IMR-90 (cell line): ENCODE measurements around the gene RNF213. TPM values are rescaled to one million over a fixed set of nuclear protein-coding genes. Genes with fewer than 3 reads are reported as not detected.

Experiments used
- ATAC-seq: fragments of 200-7000 bp; cut with Tn5 transposase; 2 replicates; pipeline ENCODE4 v1.9.1; 2020; ENCODE audit warnings: low read depth, mild to moderate bottlenecking, moderate library complexity
- BruUV-seq: library from RNA; stranded (reverse); fragments of 400-500 nt; replicated peaks from 2 replicates; lab custom pipeline; 2021; lab: Mats Ljungman, UMichigan
- CTCF ChIA-PET: fragments of 300-600 bp; formaldehyde crosslinking; extraction: SDS; loops from one replicate; lab custom pipeline; 2021; ENCODE audit warnings: antibody characterized with exemption; lab: Yijun Ruan, JAX
- POLR2A ChIA-PET: fragments of 300-600 bp; sonication (Branson Sonifier 250); formaldehyde crosslinking; loops from one replicate; lab custom pipeline; 2022; ENCODE audit warnings: antibody characterized with exemption; ENCODE audit not compliant: unreplicated experiment; lab: Charles Lee
- DNase-seq: peaks from one replicate; pipeline ENCODE4 v3.0.0; 2013
- H2AFZ ChIP-seq: replicated peaks from 2 replicates; pipeline ENCODE3; 2013; ENCODE audit warnings: low read length, mild to moderate bottlenecking; ENCODE audit not compliant: poor library complexity
- H2AK5ac ChIP-seq: 2 replicates; pipeline ENCODE4 v1.6.1; 2013; ENCODE audit warnings: low read depth, low read length, inconsistent platforms
- H2AK9ac ChIP-seq: replicated peaks from 2 replicates; pipeline ENCODE3; 2013; ENCODE audit warnings: mild to moderate bottlenecking, low read depth, low read length, moderate library complexity; ENCODE audit not compliant: poor library complexity
- H2BK120ac ChIP-seq: 2 replicates; pipeline ENCODE4 v1.6.1; 2013; ENCODE audit warnings: low read depth, low read length, inconsistent platforms
- H2BK15ac ChIP-seq: 3 replicates; pipeline ENCODE4 v1.6.1; 2013; ENCODE audit warnings: low read depth, low read length, inconsistent platforms
- H2BK20ac ChIP-seq: 2 replicates; pipeline ENCODE4 v1.6.1; 2013; ENCODE audit warnings: low read depth, mild to moderate bottlenecking, inconsistent platforms, low read length, moderate library complexity
- H2BK5ac ChIP-seq: 2 replicates; pipeline ENCODE4 v1.6.1; 2013; ENCODE audit warnings: mild to moderate bottlenecking, low read depth, low read length, inconsistent platforms; ENCODE audit not compliant: poor library complexity, severe bottlenecking
- H3K14ac ChIP-seq: replicated peaks from 2 replicates; pipeline ENCODE4 v1.6.1; 2013; ENCODE audit warnings: low read depth, low read length, inconsistent platforms
- H3K18ac ChIP-seq: 2 replicates; pipeline ENCODE4 v1.6.1; 2013; ENCODE audit warnings: low read depth, low read length, control low read depth
- H3K23ac ChIP-seq: 2 replicates; pipeline ENCODE4 v1.6.1; 2013; ENCODE audit warnings: low read depth, low read length, inconsistent platforms
- H3K27ac ChIP-seq: 2 replicates; pipeline ENCODE4 v1.5.1; 2013; ENCODE audit warnings: mild to moderate bottlenecking, control low read depth, low read length; ENCODE audit not compliant: insufficient read depth
- H3K27me3 ChIP-seq: 2 replicates; pipeline ENCODE4 v1.6.1; 2013; ENCODE audit warnings: low read length; ENCODE audit not compliant: control insufficient read depth, insufficient read depth
- H3K36me3 ChIP-seq: 2 replicates; pipeline ENCODE4 v1.6.1; 2013; ENCODE audit warnings: low read length, mixed read lengths; ENCODE audit not compliant: control insufficient read depth, insufficient read depth
- H3K4ac ChIP-seq: 2 replicates; pipeline ENCODE4 v1.6.1; 2013; ENCODE audit warnings: low read depth, low read length, inconsistent platforms
- H3K4me1 ChIP-seq: 2 replicates; pipeline ENCODE4 v1.6.1; 2013; ENCODE audit warnings: low read length, mixed read lengths; ENCODE audit not compliant: control insufficient read depth, insufficient read depth
- H3K4me2 ChIP-seq: 2 replicates; pipeline ENCODE4 v1.6.1; 2013; ENCODE audit warnings: low read depth, mild to moderate bottlenecking, control low read depth, low read length, moderate library complexity
- H3K4me3 ChIP-seq: 2 replicates; pipeline ENCODE4 v1.5.1; 2013; ENCODE audit warnings: low read depth, mild to moderate bottlenecking, control low read depth, low read length, moderate library complexity; ENCODE audit not compliant: insufficient read depth
- H3K56ac ChIP-seq: 2 replicates; pipeline ENCODE4 v1.6.1; 2013; ENCODE audit warnings: low read length, inconsistent platforms; ENCODE audit not compliant: insufficient read depth; ENCODE audit errors: extremely low read depth
- H3K79me1 ChIP-seq, 2 experiments: 2 replicates each; pipeline ENCODE4 v1.6.1; 2013; ENCODE audit warnings: low read length in 2 of 2, inconsistent platforms in 1 of 2, low read depth in 1 of 2
- H3K9ac ChIP-seq: 2 replicates; pipeline ENCODE4 v1.6.1; 2013; ENCODE audit warnings: low read depth, low read length, control low read depth
- H3K9me1 ChIP-seq: 2 replicates; pipeline ENCODE4 v1.6.1; 2013; ENCODE audit warnings: low read length, inconsistent platforms; ENCODE audit not compliant: insufficient read depth
- H3K9me3 ChIP-seq: 2 replicates; pipeline ENCODE4 v1.6.1; 2013; ENCODE audit warnings: low read length; ENCODE audit not compliant: control insufficient read depth, insufficient read depth
- H4K20me1 ChIP-seq: 2 replicates; pipeline ENCODE4 v1.6.1; 2013; ENCODE audit warnings: low read length, inconsistent platforms; ENCODE audit not compliant: insufficient read depth
- H4K5ac ChIP-seq: 2 replicates; pipeline ENCODE4 v1.6.1; 2013; ENCODE audit warnings: mild to moderate bottlenecking, low read depth, low read length, control low read depth
- H4K8ac ChIP-seq, 2 experiments: 2 replicates each; pipeline ENCODE4 v1.6.1; 2013; ENCODE audit warnings: low read depth in 2 of 2, low read length in 2 of 2, control low read depth in 1 of 2, inconsistent platforms in 1 of 2
- H4K91ac ChIP-seq: 2 replicates; pipeline ENCODE4 v1.6.1; 2013; ENCODE audit warnings: low read depth, low read length, inconsistent platforms; ENCODE audit not compliant: insufficient read depth
- MAFK ChIP-seq: IDR thresholded peaks from 2 replicates; pipeline ENCODE4 v1.6.1; 2012; ENCODE audit warnings: low read depth, low read length, improper control_type of control experiment
- MAZ ChIP-seq: IDR thresholded peaks from 2 replicates; pipeline ENCODE4 v1.6.1; 2012; ENCODE audit warnings: low read depth, mild to moderate bottlenecking, low read length, improper control_type of control experiment, moderate library complexity, borderline replicate concordance
- POLR2A ChIP-seq: IDR thresholded peaks from 2 replicates; pipeline ENCODE4 v1.6.1; 2012; ENCODE audit warnings: mild to moderate bottlenecking, low read depth, low read length
- WGBS, 2 experiments: methylation state at CpG; one replicate each; pipeline versions ENCODE4 v1.1.5 to v1.1.7; 2013; ENCODE audit warnings: missing lambda C conversion rate in 2 of 2; ENCODE audit not compliant: insufficient read length in 1 of 2; ENCODE audit errors: extremely low coverage in 2 of 2; 5-methylcytosine and 5-hydroxymethylcytosine counted together
- dilution Hi-C: fragments of 300-500 bp; cut with HindIII; formaldehyde crosslinking; loops from one replicate; pipeline ENCODE4 v1.14.3; 2018; ENCODE audit warnings: low sequenced_read_pairs; ENCODE audit not compliant: unreplicated experiment
- in situ Hi-C: fragments of 300-500 bp; cut with MboI; formaldehyde crosslinking; loops from 3 replicates; pipeline ENCODE4 v1.14.3; 2019; ENCODE audit warnings: low sequenced_read_pairs, inconsistent platforms, mixed read lengths
- intact Hi-C: fragments of 100-400 bp; cut with micrococcal nuclease; formaldehyde crosslinking; loops from 2 replicates; pipeline ENCODE4 v1.10.0; 2022
- polyA plus RNA-seq, 3 experiments: library from polyadenylated mRNA; depleted of rRNA; stranded (reverse); fragments of >200 nt; gene quantifications; 2 replicates each; pipeline ENCODE4 v1.2.3, GENCODE V29; 2012; ENCODE audit warnings: low replicate concordance in 1 of 3
- total RNA-seq: library from RNA; depleted of rRNA; stranded (reverse); fragments of >200 nt; gene quantifications from 2 replicates; pipeline ENCODE4 v1.2.3, GENCODE V29; 2012

RNF213 gene
- total and polyA plus RNA-seq, 2 of the 4 experiments (the other 2 are of a cell fraction): 23.4 to 36.0 TPM

DNA sequence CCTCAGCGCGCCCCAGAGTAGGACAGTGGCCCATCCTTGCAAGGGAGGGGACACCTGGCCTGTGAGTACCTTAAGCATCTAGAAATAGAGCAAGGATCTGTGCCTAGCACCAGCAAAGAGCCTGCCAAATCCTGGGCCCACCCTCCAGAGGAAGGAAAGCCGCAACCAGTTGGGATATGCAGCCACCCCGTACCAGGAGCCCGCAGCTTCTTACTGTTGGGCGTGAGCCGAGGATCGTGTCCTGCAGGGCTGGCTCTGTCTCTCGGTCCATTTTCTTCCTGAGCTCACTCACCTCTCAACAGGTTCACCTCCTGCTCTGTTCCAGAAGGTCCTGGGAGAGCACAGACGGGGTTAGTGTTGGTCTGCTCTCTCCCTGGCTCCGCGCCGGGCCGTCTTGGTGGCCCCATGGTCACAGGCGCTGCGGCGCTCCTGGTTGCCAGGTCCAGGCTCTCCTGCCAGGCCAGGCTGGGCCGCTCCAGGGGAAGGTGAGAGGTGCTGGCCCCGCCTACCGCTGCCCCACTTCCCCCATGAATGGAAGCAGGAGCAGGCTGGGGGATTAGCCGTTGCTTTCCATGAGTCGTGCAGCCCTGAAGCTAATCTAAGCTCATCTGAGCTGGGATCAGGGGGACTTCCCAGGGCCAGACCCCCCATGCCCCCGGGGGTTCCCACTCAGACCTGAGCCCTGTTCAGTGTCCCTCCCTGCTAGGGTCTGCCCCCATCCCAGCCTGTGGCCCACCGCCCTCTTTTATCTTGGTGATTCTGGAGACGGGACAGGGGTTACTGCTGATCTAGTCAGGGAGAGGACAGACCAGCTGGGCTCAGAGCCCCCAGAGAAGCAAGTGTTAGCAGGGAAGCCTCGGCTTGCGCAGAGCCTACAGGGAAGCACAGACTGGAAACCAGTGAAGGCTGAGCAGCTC lies 167.0 kb downstream of the RNF213 start:
- Histone ChIP-seq H3K23ac (no peak overlapping the region), H3K56ac (no peak overlapping the region), H3K27me3 (no peaks in the 10 kb centered on the region), H3K14ac (no peak overlapping the region), H3K4ac (no peak overlapping the region), H2AK9ac (peak overlapping the region; percentile 87), H4K91ac (no peak overlapping the region), H3K4me1 (no peaks in the 10 kb centered on the region), H2BK5ac (no peak overlapping the region), H3K27ac (no peak overlapping the region), H3K36me3 (peaks cover 13% of the 10 kb centered on the region; the same call in 1 of the 2 replicates), H2AFZ (peak overlapping the region; percentile 32), H3K9me1 (no peaks in the 10 kb centered on the region), H3K9me3 (no peaks in the 10 kb centered on the region), H3K9ac (no peak overlapping the region), H3K4me2 (no peak overlapping the region), H2BK20ac (no peak overlapping the region), H2BK15ac (no peak overlapping the region), H2AK5ac (no peak overlapping the region; the same call in 1 of the 2 replicates), H4K5ac (no peak overlapping the region), H2BK120ac (0 out of 2 replicates have a peak overlapping the region, but pooled peaks have one; percentile 10), H3K4me3 (no peak overlapping the region), H3K18ac (no peak overlapping the region), H3K79me1 (no peaks in the 10 kb centered on the region), H4K20me1 (peaks cover 7% of the 10 kb centered on the region), H4K8ac (no peak overlapping the region)
- no peak for TF ChIP-seq MAZ
- no peak for TF ChIP-seq MAFK
- TF ChIP-seq POLR2A: no peak
- ChIA-PET POLR2A (interaction anchor here (0.6 kb wide), 1 partner anchor 8 kb away, joined by 4 read pairs; no protein-coding TSS in a partner anchor), CTCF (interaction anchor here (0.6 to 1.0 kb wide), 5 partner anchors 13 to 670 kb away, joined by 3 to 5 read pairs (median 3); partner anchors contain the start of gene ENDOV)
- dilution Hi-C loops: no loop called here
- in situ Hi-C loops: loop anchor here (5.0 to 10.0 kb wide), 2 partner anchors 447 to 555 kb away; no protein-coding TSS in a partner anchor
- 88% methylated on average over 7 of the region's 27 CpGs; no CpG with 5 or more reads in 1 of the 2 experiments for WGBS, 2 experiments
- intact Hi-C loops: loop anchor here (1.0 to 5.0 kb wide), 5 partner anchors 45 to 553 kb away; no protein-coding TSS in a partner anchor
- BruUV-seq: no TSS peak
- no peak for DNase-seq
- no peak for ATAC-seq
